Endothelial cell of umbilical vein (primary cell): ENCODE measurements around the gene AQP7. TPM values are rescaled to one million over a fixed set of nuclear protein-coding genes. Genes with fewer than 3 reads are reported as not detected.
"Not testable (repeated sequence)": the region's sequence is repeated elsewhere in the genome, so short reads cannot be mapped to it uniquely, and the experiment has no call there.

Experiments used
- BruUV-seq: library from RNA; stranded (reverse); fragments of 400-500 nt; replicated peaks from 2 replicates; lab custom pipeline; 2021; lab: Mats Ljungman, UMichigan
- CTCF ChIA-PET: fragments of 300-600, 350-600 bp; sonication (Branson Sonifier 250); formaldehyde crosslinking; loops from one replicate; lab custom pipeline; 2021; ENCODE audit warnings: antibody characterized with exemption, inconsistent platforms; lab: Charles Lee
- POLR2A ChIA-PET: fragments of 300-600, 350-600 bp; sonication (Branson Sonifier 250); formaldehyde crosslinking; loops from one replicate; lab custom pipeline; 2021; ENCODE audit warnings: antibody characterized with exemption, inconsistent platforms; lab: Charles Lee
- DNase-seq: peaks from one replicate; pipeline ENCODE4 v3.0.0-alpha.2; 2011; ENCODE audit warnings: low read depth, low spot score
- FAIRE-seq: peaks from 2 replicates; lab custom pipeline; 2011; peaks lifted over from hg19 to GRCh38; lab: Jason Lieb, UNC
- H2AFZ ChIP-seq: 2 replicates; pipeline ENCODE4 v1.6.0; 2012; ENCODE audit warnings: low read depth, low read length, control low read depth, inconsistent platforms
- H3K27ac ChIP-seq: 2 replicates; pipeline ENCODE4 v1.5.1; 2011; ENCODE audit warnings: low read depth, mild to moderate bottlenecking, control low read depth, low read length, moderate library complexity; ENCODE audit not compliant: insufficient read depth
- H3K27me3 ChIP-seq, 2 experiments: 2 replicates each; pipeline versions ENCODE4 v1.6.0 to v1.6.1; 2011; ENCODE audit warnings: low read length in 2 of 2, mixed read lengths in 1 of 2; ENCODE audit not compliant: control insufficient read depth in 2 of 2, insufficient read depth in 2 of 2
- H3K36me3 ChIP-seq, 2 experiments: 2 replicates in 1 of 2; 3 replicates in 1 of 2; pipeline ENCODE4 v1.5.1; 2011; ENCODE audit warnings: low read length in 2 of 2, mild to moderate bottlenecking in 1 of 2, moderate library complexity in 1 of 2; ENCODE audit not compliant: control insufficient read depth in 2 of 2, insufficient read depth in 2 of 2; ENCODE audit errors: extremely low read depth in 1 of 2
- H3K4me1 ChIP-seq: 3 replicates; pipeline ENCODE4 v1.5.1; 2011; ENCODE audit warnings: mild to moderate bottlenecking, low read length; ENCODE audit not compliant: control insufficient read depth, insufficient read depth; ENCODE audit errors: extremely low read depth
- H3K4me2 ChIP-seq: 2 replicates; pipeline ENCODE4 v1.6.1; 2011; ENCODE audit warnings: low read length, control low read depth, mixed read lengths; ENCODE audit not compliant: insufficient read depth
- H3K4me3 ChIP-seq, 3 experiments: fragments of 200-600 bp in 1 of 3; sonication (generic), shearing (Covaris generic) in 1 of 3; replicated peaks in 1 of 3; 2 replicates each; pipeline ENCODE4 v1.5.1; 2011 to 2016; ENCODE audit warnings: control low read depth in 3 of 3, low read length in 3 of 3, mild to moderate bottlenecking in 2 of 3, inconsistent platforms in 1 of 3, low read depth in 1 of 3, moderate library complexity in 1 of 3; ENCODE audit not compliant: insufficient read depth in 1 of 3
- H3K79me2 ChIP-seq: 2 replicates; pipeline ENCODE4 v1.6.0; 2012; ENCODE audit warnings: low read length, inconsistent platforms; ENCODE audit not compliant: control insufficient read depth, insufficient read depth
- H3K9ac ChIP-seq: replicated peaks from 2 replicates; pipeline ENCODE3; 2011; ENCODE audit warnings: low read length, control low read depth; ENCODE audit not compliant: insufficient read depth; ENCODE audit errors: extremely low read depth
- H3K9me1 ChIP-seq: replicated peaks from 3 replicates; pipeline ENCODE4 v1.6.0; 2011; ENCODE audit warnings: mild to moderate bottlenecking, low read length; ENCODE audit not compliant: control insufficient read depth, insufficient read depth; ENCODE audit errors: extremely low read depth
- H3K9me3 ChIP-seq: replicated peaks from 2 replicates; pipeline ENCODE4 v1.5.1; 2012; ENCODE audit warnings: low read length, inconsistent platforms; ENCODE audit not compliant: control insufficient read depth, insufficient read depth
- H4K20me1 ChIP-seq: replicated peaks from 2 replicates; pipeline ENCODE3; 2011; ENCODE audit warnings: mild to moderate bottlenecking, low read length; ENCODE audit not compliant: control insufficient read depth, insufficient read depth; ENCODE audit errors: extremely low read depth
- dilution Hi-C: fragments of 300-500 bp; cut with MboI; formaldehyde crosslinking; loops from one replicate; pipeline ENCODE4 v1.15.0; 2019; ENCODE audit warnings: low sequenced_read_pairs; ENCODE audit not compliant: extremely low pct_ligation_motif_present
- intact Hi-C: fragments of 100-400 bp; cut with micrococcal nuclease; formaldehyde crosslinking; loops from one replicate; pipeline ENCODE4 v1.10.0; 2022
- polyA plus RNA-seq, 4 experiments: library from polyadenylated mRNA; depleted of rRNA in 3 of 4; stranded (reverse) in 3 of 4; unstranded in 1 of 4; fragments of >200 nt; gene quantifications; 2 replicates each; pipeline versions ENCODE4 v1.2.1 to v1.2.3, GENCODE V29; 2011 to 2012; ENCODE audit warnings: missing spikeins in 1 of 4
- total RNA-seq: library from RNA; stranded (reverse); gene quantifications from 2 replicates; pipeline ENCODE4 v1.2.3, GENCODE V29; 2021

The AQP7 gene
- total and polyA plus RNA-seq, 2 donors (not counting 3 experiments of a cell fraction or from before 2014, with no cell fraction given): 3.7 TPM; not detected in 1

GRCh38 chr9:33399047-33399446 is 3.3 kb downstream of the AQP7 start:
- H3K9me3 ChIP-seq, FAIRE-seq, DNase-seq, H3K4me3 ChIP-seq, dilution Hi-C loops, H3K36me3 ChIP-seq, H3K4me2 ChIP-seq, H4K20me1 ChIP-seq, H3K79me2 ChIP-seq, H2AFZ ChIP-seq, H3K9ac ChIP-seq, H3K4me1 ChIP-seq, intact Hi-C loops, H3K9me1 ChIP-seq, H3K27ac ChIP-seq, BruUV-seq, POLR2A ChIA-PET, H3K27me3 ChIP-seq: not testable (repeated sequence)
- CTCF ChIA-PET: interaction anchor here (0.7 to 1.6 kb wide), 6 partner anchors 16 to 112 kb away, joined by 3 to 6 read pairs (median 4); no protein-coding TSS in a partner anchor

GRCh38 chr9:33397801-33398200 is 4.6 kb downstream of the AQP7 start:
- H3K36me3 ChIP-seq, H3K4me3 ChIP-seq, FAIRE-seq, H3K9me1 ChIP-seq, H3K27ac ChIP-seq, POLR2A ChIA-PET, intact Hi-C loops, H3K9me3 ChIP-seq, H3K9ac ChIP-seq, BruUV-seq, H3K79me2 ChIP-seq, H3K4me1 ChIP-seq, H3K27me3 ChIP-seq, dilution Hi-C loops, H4K20me1 ChIP-seq, DNase-seq, H2AFZ ChIP-seq, H3K4me2 ChIP-seq: not testable (repeated sequence)
- CTCF ChIA-PET: interaction anchor here (1.0 to 1.6 kb wide), 3 partner anchors 18 to 111 kb away, joined by 3 to 6 read pairs (median 4); no protein-coding TSS in a partner anchor

GRCh38 chr9:33395159-33395879 is 7.0 kb downstream of the AQP7 start:
- H3K36me3 ChIP-seq, CTCF ChIA-PET, H3K4me2 ChIP-seq, intact Hi-C loops, H4K20me1 ChIP-seq, H3K9ac ChIP-seq, H3K27me3 ChIP-seq, POLR2A ChIA-PET, H2AFZ ChIP-seq, BruUV-seq, H3K4me3 ChIP-seq, H3K79me2 ChIP-seq, DNase-seq, H3K4me1 ChIP-seq, FAIRE-seq, dilution Hi-C loops, H3K9me1 ChIP-seq, H3K27ac ChIP-seq, H3K9me3 ChIP-seq: not testable (repeated sequence)

- H3K9ac ChIP-seq, H3K79me2 ChIP-seq, H3K4me2 ChIP-seq, intact Hi-C loops, H2AFZ ChIP-seq, POLR2A ChIA-PET, H3K27me3 ChIP-seq, H3K27ac ChIP-seq, BruUV-seq, FAIRE-seq, H3K9me3 ChIP-seq, H3K36me3 ChIP-seq, H3K4me1 ChIP-seq, H3K9me1 ChIP-seq, H3K4me3 ChIP-seq, H4K20me1 ChIP-seq, DNase-seq, dilution Hi-C loops: not testable (repeated sequence)
- CTCF ChIA-PET: interaction anchor here (1.5 kb wide), 1 partner anchor 21 kb away, joined by 6 read pairs; no protein-coding TSS in a partner anchor
Measured at GRCh38 chr9:33393986-33394385, 8.4 kb downstream of the AQP7 start.
